Stimulated activated memory B cell treated with anti-CD40 and anti-IgM and Interleukin-4, amounts not matched to agents 10 μg/mL and 1 μg/mL and 100 μg/mL, for 72 hours (primary cell): ENCODE measurements around the gene EBP.
A peak's percentile ranks its signal among the peaks of the same experiment; 100 is the strongest.
"Not testable (repeated sequence)": the region's sequence is repeated elsewhere in the genome, so short reads cannot be mapped to it uniquely, and the experiment has no call there.

ENCODE experiments used
- ATAC-seq: fragments of 150-1000 bp; cut with Tn5 transposase; 2 replicates; pipeline ENCODE4 v1.10.0; 2021
- H3K27ac Mint-ChIP-seq: one replicate; pipeline ENCODE4 v1.8.0; 2022; ENCODE audit warnings: mild to moderate bottlenecking, mixed read lengths
- H3K27me3 Mint-ChIP-seq: one replicate; pipeline ENCODE4 v1.8.0; 2022; ENCODE audit warnings: mixed read lengths
- H3K36me3 Mint-ChIP-seq: one replicate; pipeline ENCODE4 v1.8.0; 2022; ENCODE audit warnings: mixed read lengths
- H3K4me1 Mint-ChIP-seq: one replicate; pipeline ENCODE4 v1.8.0; 2022; ENCODE audit warnings: mixed read lengths
- H3K4me3 Mint-ChIP-seq: one replicate; pipeline ENCODE4 v1.8.0; 2022; ENCODE audit warnings: mild to moderate bottlenecking, moderate library complexity, mixed read lengths
- H3K9me3 Mint-ChIP-seq: one replicate; pipeline ENCODE4 v1.8.0; 2022; ENCODE audit warnings: mixed read lengths

The EBP gene

GRCh38 chrX:48509619-48510018 is 12.0 kb upstream of the EBP start:
- no peak for ATAC-seq
- H3K27me3 Mint-ChIP-seq, result no peaks in the 10 kb centered on the region
- H3K9me3 Mint-ChIP-seq, result no peaks in the 10 kb centered on the region
- H3K36me3 Mint-ChIP-seq, result peaks cover 14% of the 10 kb centered on the region
- H3K4me3 Mint-ChIP-seq, result peak overlapping the region; percentile 97
- peak overlapping the region; percentile 97 for H3K27ac Mint-ChIP-seq
- H3K4me1 Mint-ChIP-seq, result peaks cover 23% of the 10 kb centered on the region

GRCh38 chrX:48511560-48511959 is 10.0 kb upstream of the EBP start:
- Mint-ChIP-seq H3K4me3 (no peak overlapping the region), H3K27ac (peak overlapping the region; percentile 54), H3K36me3 (peaks cover 32% of the 10 kb centered on the region), H3K4me1 (peaks cover 23% of the 10 kb centered on the region), H3K9me3 (no peaks in the 10 kb centered on the region), H3K27me3 (no peaks in the 10 kb centered on the region)
- ATAC-seq, result no peak

- no peak for ATAC-seq
- Mint-ChIP-seq H3K27me3 (no peaks in the 10 kb centered on the region), H3K4me1 (peaks cover 23% of the 10 kb centered on the region), H3K36me3 (peaks cover 32% of the 10 kb centered on the region), H3K9me3 (no peaks in the 10 kb centered on the region), H3K27ac (no peak overlapping the region), H3K4me3 (no peak overlapping the region)
Observed at GRCh38 chrX:48512371-48512935, 9.2 kb upstream of the EBP start.

GRCh38 chrX:48513670-48514069 is 7.9 kb upstream of the EBP start:
- Mint-ChIP-seq H3K4me1 (peaks cover 23% of the 10 kb centered on the region), H3K4me3 (no peak overlapping the region), H3K9me3 (no peaks in the 10 kb centered on the region), H3K27ac (no peak overlapping the region), H3K27me3 (no peaks in the 10 kb centered on the region), H3K36me3 (peaks cover 32% of the 10 kb centered on the region)
- ATAC-seq, result no peak

GRCh38 chrX:48514126-48514806 is 7.3 kb upstream of the EBP start:
- ATAC-seq, result no peak
- Mint-ChIP-seq H3K36me3 (peaks cover 32% of the 10 kb centered on the region), H3K4me3 (no peak overlapping the region), H3K4me1 (peaks cover 20% of the 10 kb centered on the region), H3K27ac (no peak overlapping the region), H3K9me3 (no peaks in the 10 kb centered on the region), H3K27me3 (no peaks in the 10 kb centered on the region)

- H3K27me3 Mint-ChIP-seq, result no peaks in the 10 kb centered on the region
- H3K27ac Mint-ChIP-seq, result no peak overlapping the region
- ATAC-seq, result no peak
- no peaks in the 10 kb centered on the region for H3K9me3 Mint-ChIP-seq
- H3K4me3 Mint-ChIP-seq, result no peak overlapping the region
- H3K4me1 Mint-ChIP-seq, result peaks cover 13% of the 10 kb centered on the region
- H3K36me3 Mint-ChIP-seq, result peaks cover 32% of the 10 kb centered on the region
Observed at GRCh38 chrX:48514868-48515460, 6.6 kb upstream of the EBP start.

- H3K4me1 Mint-ChIP-seq, result peaks cover 13% of the 10 kb centered on the region
Observed at GRCh38 chrX:48515842-48516241, 5.8 kb upstream of the EBP start.

GRCh38 chrX:48516285-48516684 is 5.3 kb upstream of the EBP start:
- no peak for ATAC-seq
- Mint-ChIP-seq H3K9me3 (no peaks in the 10 kb centered on the region), H3K36me3 (peaks cover 28% of the 10 kb centered on the region), H3K27ac (no peak overlapping the region), H3K4me1 (peaks cover 13% of the 10 kb centered on the region), H3K27me3 (no peaks in the 10 kb centered on the region), H3K4me3 (no peak overlapping the region)

More at GRCh38 chrX:48515842-48516241, 5.8 kb upstream of the EBP start:
- no peak for ATAC-seq
- H3K36me3 Mint-ChIP-seq, result peaks cover 32% of the 10 kb centered on the region
- H3K27ac Mint-ChIP-seq, result no peak overlapping the region
- no peaks in the 10 kb centered on the region for H3K9me3 Mint-ChIP-seq
- no peak overlapping the region for H3K4me3 Mint-ChIP-seq
- no peaks in the 10 kb centered on the region for H3K27me3 Mint-ChIP-seq

- H3K27ac Mint-ChIP-seq, result no peak overlapping the region
- peaks cover 13% of the 10 kb centered on the region for H3K4me1 Mint-ChIP-seq
- peaks cover 24% of the 10 kb centered on the region for H3K36me3 Mint-ChIP-seq
- no peaks in the 10 kb centered on the region for H3K9me3 Mint-ChIP-seq
- ATAC-seq, result no peak
- no peaks in the 10 kb centered on the region for H3K27me3 Mint-ChIP-seq
- H3K4me3 Mint-ChIP-seq, result no peak overlapping the region
Observed at GRCh38 chrX:48516987-48517386, 4.6 kb upstream of the EBP start.

GRCh38 chrX:48519481-48519880 is 2.1 kb upstream of the EBP start:
- not testable (repeated sequence) for H3K9me3 Mint-ChIP-seq, ATAC-seq, H3K27me3 Mint-ChIP-seq, H3K27ac Mint-ChIP-seq, H3K4me3 Mint-ChIP-seq
- peaks cover 24% of the 10 kb centered on the region for H3K36me3 Mint-ChIP-seq
- H3K4me1 Mint-ChIP-seq, result peaks cover 17% of the 10 kb centered on the region

- no peaks in the 10 kb centered on the region for H3K27me3 Mint-ChIP-seq
- H3K9me3 Mint-ChIP-seq, result no peaks in the 10 kb centered on the region
- peak overlapping the region; percentile 95 for H3K27ac Mint-ChIP-seq
- H3K4me3 Mint-ChIP-seq, result peak overlapping the region; percentile 84
- no peak for ATAC-seq
- H3K36me3 Mint-ChIP-seq, result peaks cover 14% of the 10 kb centered on the region
- peaks cover 17% of the 10 kb centered on the region for H3K4me1 Mint-ChIP-seq
Observed at GRCh38 chrX:48520455-48520854, 1.2 kb upstream of the EBP start.

- no peaks in the 10 kb centered on the region for H3K9me3 Mint-ChIP-seq
- H3K4me3 Mint-ChIP-seq, result peak overlapping the region; percentile 84
- H3K4me1 Mint-ChIP-seq, result peaks cover 17% of the 10 kb centered on the region
- peaks cover 10% of the 10 kb centered on the region for H3K36me3 Mint-ChIP-seq
- H3K27me3 Mint-ChIP-seq, result no peaks in the 10 kb centered on the region
- peak overlapping the region; percentile 95 for H3K27ac Mint-ChIP-seq
- no peak for ATAC-seq
Observed at GRCh38 chrX:48520976-48521352, 644 bp upstream of the EBP start.

- Mint-ChIP-seq H3K36me3 (peaks cover 11% of the 10 kb centered on the region), H3K27ac (peak overlapping the region; percentile 95), H3K4me1 (peaks cover 23% of the 10 kb centered on the region), H3K9me3 (no peaks in the 10 kb centered on the region), H3K4me3 (peak overlapping the region; percentile 84), H3K27me3 (no peaks in the 10 kb centered on the region)
- ATAC-seq, result no peak
Observed at GRCh38 chrX:48522291-48522690, 683 bp downstream of the EBP start.

GRCh38 chrX:48523682-48524081 is 2.1 kb downstream of the EBP start:
- Mint-ChIP-seq H3K27ac (no peak overlapping the region), H3K4me1 (peaks cover 23% of the 10 kb centered on the region), H3K9me3 (no peaks in the 10 kb centered on the region), H3K36me3 (peaks cover 18% of the 10 kb centered on the region), H3K4me3 (peak overlapping the region; percentile 47), H3K27me3 (no peaks in the 10 kb centered on the region)
- ATAC-seq, result no peak

GRCh38 chrX:48525853-48526252 is 4.2 kb downstream of the EBP start:
- Mint-ChIP-seq H3K36me3 (peaks cover 21% of the 10 kb centered on the region), H3K4me1 (peaks cover 16% of the 10 kb centered on the region)
- not testable (repeated sequence) for H3K9me3 Mint-ChIP-seq, H3K4me3 Mint-ChIP-seq, H3K27me3 Mint-ChIP-seq, ATAC-seq, H3K27ac Mint-ChIP-seq

GRCh38 chrX:48530736-48531135 is 9.1 kb downstream of the EBP start:
- no peak overlapping the region for H3K27ac Mint-ChIP-seq
- no peak for ATAC-seq
- H3K36me3 Mint-ChIP-seq, result peaks cover 23% of the 10 kb centered on the region
- H3K27me3 Mint-ChIP-seq, result no peaks in the 10 kb centered on the region
- H3K9me3 Mint-ChIP-seq, result no peaks in the 10 kb centered on the region
- H3K4me3 Mint-ChIP-seq, result no peak overlapping the region
- peaks cover 6% of the 10 kb centered on the region for H3K4me1 Mint-ChIP-seq
